Mucosa of rectum (tissue), 2 donors: ENCODE data around the gene PPP1R15A.
"Not testable (repeated sequence)": the region's sequence is repeated elsewhere in the genome, so short reads cannot be mapped to it uniquely, and the experiment has no call there.

Source experiments
- H3K27ac ChIP-seq, 2 donors: one replicate each; pipeline ENCODE4 v1.7.0; 2013; ENCODE audit warnings: inconsistent platforms in 2 of 2, low read depth in 2 of 2, low read length in 2 of 2
- H3K27me3 ChIP-seq, 2 donors: one replicate each; pipeline ENCODE4 v1.7.0; 2013; ENCODE audit warnings: low read length in 2 of 2; ENCODE audit not compliant: control insufficient read depth in 2 of 2, insufficient read depth in 2 of 2
- H3K36me3 ChIP-seq, 2 donors: one replicate each; pipeline ENCODE4 v1.7.0; 2013; ENCODE audit warnings: low read length in 2 of 2; ENCODE audit not compliant: control insufficient read depth in 2 of 2, insufficient read depth in 2 of 2
- H3K4me1 ChIP-seq, 2 donors: one replicate each; pipeline ENCODE4 v1.7.0; 2013; ENCODE audit warnings: low read length in 2 of 2, mild to moderate bottlenecking in 1 of 2; ENCODE audit not compliant: control insufficient read depth in 2 of 2, insufficient read depth in 2 of 2
- H3K4me3 ChIP-seq, 2 donors: one replicate each; pipeline ENCODE4 v1.7.0; 2013; ENCODE audit warnings: low read length in 2 of 2
- H3K9ac ChIP-seq, 2 donors: one replicate each; pipeline ENCODE4 v1.7.0; 2013; ENCODE audit warnings: low read length in 2 of 2, low read depth in 1 of 2, mild to moderate bottlenecking in 1 of 2
- H3K9me3 ChIP-seq, 2 donors: one replicate each; pipeline ENCODE4 v1.7.0; 2013; ENCODE audit warnings: low read length in 2 of 2; ENCODE audit not compliant: control insufficient read depth in 2 of 2
- donor health status: healthy.
- donor health status: Normal muscosa, but diverticular disease.

Gene PPP1R15A

GRCh38 chr19:48913114-48913889 lies 41.1 kb downstream of the PPP1R15A start:
- Histone ChIP-seq H3K4me1 (no peaks in the 10 kb centered on the region), H3K36me3 (peaks cover 39 to 59% of the 10 kb centered on the region in 2 donors), H3K4me3 (no peak overlapping the region), H3K27me3 (no peaks in the 10 kb centered on the region), H3K27ac (no peak overlapping the region), H3K9ac (peak overlapping the region in 1 of 2 donors; percentile 14), H3K9me3 (no peaks in the 10 kb centered on the region)

GRCh38 chr19:48914181-48914580 lies 42.0 kb downstream of the PPP1R15A start:
- Histone ChIP-seq H3K27me3 (no peaks in the 10 kb centered on the region), H3K9me3 (no peaks in the 10 kb centered on the region), H3K27ac (no peak overlapping the region), H3K9ac (no peak overlapping the region), H3K4me3 (no peak overlapping the region), H3K4me1 (no peaks in the 10 kb centered on the region), H3K36me3 (peaks cover 36 to 61% of the 10 kb centered on the region in 2 donors)

- H3K36me3 ChIP-seq = peaks cover 33 to 61% of the 10 kb centered on the region in 2 donors
- H3K4me1 ChIP-seq = no peaks in the 10 kb centered on the region
- no peak overlapping the region for H3K4me3 ChIP-seq
- H3K9ac ChIP-seq = no peak overlapping the region
- H3K27ac ChIP-seq = no peak overlapping the region
- no peaks in the 10 kb centered on the region for H3K27me3 ChIP-seq
- no peaks in the 10 kb centered on the region for H3K9me3 ChIP-seq
Observed at GRCh38 chr19:48915757-48916156, 43.5 kb downstream of the PPP1R15A start.

- H3K4me3 ChIP-seq = no peak overlapping the region
- no peaks in the 10 kb centered on the region for H3K9me3 ChIP-seq
- H3K27ac ChIP-seq = no peak overlapping the region
- H3K9ac ChIP-seq = no peak overlapping the region
- H3K36me3 ChIP-seq = peaks cover 25 to 50% of the 10 kb centered on the region in 2 donors
- no peaks in the 10 kb centered on the region for H3K27me3 ChIP-seq
- H3K4me1 ChIP-seq = no peaks in the 10 kb centered on the region
Observed at GRCh38 chr19:48918071-48918470, 45.9 kb downstream of the PPP1R15A start.

- H3K27ac ChIP-seq = no peak overlapping the region
- peaks cover 19 to 43% of the 10 kb centered on the region in 2 donors for H3K36me3 ChIP-seq
- H3K27me3 ChIP-seq = no peaks in the 10 kb centered on the region
Observed at GRCh38 chr19:48918801-48919247, 46.6 kb downstream of the PPP1R15A start.

GRCh38 chr19:48919271-48919670 lies 47.0 kb downstream of the PPP1R15A start:
- H3K27me3 ChIP-seq, H3K9ac ChIP-seq, H3K9me3 ChIP-seq, H3K4me3 ChIP-seq, H3K4me1 ChIP-seq, H3K27ac ChIP-seq: not testable (repeated sequence)
- H3K36me3 ChIP-seq = peaks cover 17 to 41% of the 10 kb centered on the region in 2 donors

More at GRCh38 chr19:48918801-48919247, 46.6 kb downstream of the PPP1R15A start:
- H3K9ac ChIP-seq = no peak overlapping the region
- no peaks in the 10 kb centered on the region for H3K4me1 ChIP-seq
- no peaks in the 10 kb centered on the region for H3K9me3 ChIP-seq
- no peak overlapping the region for H3K4me3 ChIP-seq

GRCh38 chr19:48920949-48921348 lies 48.7 kb downstream of the PPP1R15A start:
- Histone ChIP-seq H3K27me3 (no peaks in the 10 kb centered on the region), H3K4me1 (no peaks in the 10 kb centered on the region), H3K9ac (no peak overlapping the region), H3K4me3 (no peak overlapping the region), H3K36me3 (peaks cover 14 to 31% of the 10 kb centered on the region in 2 donors), H3K27ac (no peak overlapping the region), H3K9me3 (no peaks in the 10 kb centered on the region)

GRCh38 chr19:48921721-48922500 lies 49.7 kb downstream of the PPP1R15A start:
- Histone ChIP-seq H3K36me3 (peaks cover 14 to 27% of the 10 kb centered on the region in 2 donors), H3K9ac (no peak overlapping the region), H3K27ac (no peak overlapping the region), H3K9me3 (no peaks in the 10 kb centered on the region), H3K4me1 (no peaks in the 10 kb centered on the region), H3K27me3 (no peaks in the 10 kb centered on the region), H3K4me3 (no peak overlapping the region)

GRCh38 chr19:48922548-48923490 lies 50.6 kb downstream of the PPP1R15A start:
- Histone ChIP-seq H3K27ac (no peak overlapping the region), H3K9me3 (no peaks in the 10 kb centered on the region), H3K4me3 (no peak overlapping the region), H3K4me1 (no peaks in the 10 kb centered on the region), H3K27me3 (no peaks in the 10 kb centered on the region), H3K36me3 (peaks cover 14 to 26% of the 10 kb centered on the region in 2 donors), H3K9ac (no peak overlapping the region)
